Subcutaneous abdominal adipose tissue (tissue), 5 donors: ENCODE measurements around the gene HAP1.

Source experiments
- H3K27ac ChIP-seq: one replicate; pipeline ENCODE4 v1.7.0; 2013; ENCODE audit warnings: low read depth, mild to moderate bottlenecking, inconsistent platforms, low read length, moderate library complexity
- H3K27me3 ChIP-seq, 5 donors: one replicate each; pipeline ENCODE4 v1.7.0; 2013; ENCODE audit warnings: low read length in 5 of 5, inconsistent platforms in 1 of 5; ENCODE audit not compliant: control insufficient read depth in 5 of 5, insufficient read depth in 4 of 5
- H3K36me3 ChIP-seq, 5 donors: one replicate each; pipeline ENCODE4 v1.7.0; 2013; ENCODE audit warnings: low read length in 5 of 5; ENCODE audit not compliant: control insufficient read depth in 5 of 5, insufficient read depth in 5 of 5
- H3K4me1 ChIP-seq, 5 donors: one replicate each; pipeline ENCODE4 v1.7.0; 2013; ENCODE audit warnings: low read length in 5 of 5, mild to moderate bottlenecking in 3 of 5, moderate library complexity in 1 of 5; ENCODE audit not compliant: control insufficient read depth in 5 of 5, insufficient read depth in 5 of 5
- H3K4me3 ChIP-seq, 5 donors: one replicate each; pipeline ENCODE4 v1.7.0; 2013; ENCODE audit warnings: low read length in 5 of 5, low read depth in 1 of 5
- H3K9ac ChIP-seq, 5 donors: one replicate each; pipeline ENCODE4 v1.7.0; 2013; ENCODE audit warnings: low read length in 5 of 5, mild to moderate bottlenecking in 4 of 5, moderate library complexity in 3 of 5
- H3K9me3 ChIP-seq, 5 donors: one replicate each; pipeline ENCODE4 v1.7.0; 2013; ENCODE audit warnings: low read length in 5 of 5; ENCODE audit not compliant: control insufficient read depth in 5 of 5
- donor health status: healthy.
- donor health status: healthy.
- donor health status: healthy.
- donor health status: healthy.
- donor health status: healthy.

The HAP1 gene

GRCh38 chr17:41766135-41766534 lies 31.7 kb upstream of the HAP1 start:
- no peak overlapping the region for H3K9ac ChIP-seq
- H3K4me3 ChIP-seq, result no peak overlapping the region
- no peaks in the 10 kb centered on the region for H3K27me3 ChIP-seq
- H3K27ac ChIP-seq, result no peak overlapping the region
- H3K36me3 ChIP-seq, result peaks cover 4 to 91% (median 81%) of the 10 kb centered on the region in 5 donors
- H3K4me1 ChIP-seq, result no peaks in the 10 kb centered on the region
- no peaks in the 10 kb centered on the region for H3K9me3 ChIP-seq

DNA sequence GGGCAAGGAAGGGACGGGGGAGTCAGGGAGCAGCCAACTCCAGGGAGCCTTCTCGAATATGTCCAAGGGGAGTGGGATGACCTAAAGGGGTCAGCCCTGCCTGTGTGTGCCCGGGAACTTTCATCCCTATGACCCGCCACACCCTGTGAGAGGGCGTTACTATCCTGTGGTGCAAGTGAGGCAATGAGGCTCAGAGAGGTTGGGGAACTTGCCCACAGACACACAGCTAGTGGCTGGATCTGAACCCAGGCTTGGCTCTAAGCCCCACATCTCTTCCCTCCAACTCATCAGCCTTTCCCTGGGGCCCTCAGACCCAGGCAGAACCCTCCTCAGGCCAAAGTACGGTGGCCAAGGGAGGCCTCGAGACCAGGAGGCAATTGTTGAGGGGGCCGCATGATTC lies 28.9 kb upstream of the HAP1 start:
- Histone ChIP-seq H3K27ac (no peak overlapping the region), H3K4me1 (no peaks in the 10 kb centered on the region), H3K27me3 (no peaks in the 10 kb centered on the region), H3K4me3 (no peak overlapping the region), H3K36me3 (peaks cover 4 to 86% (median 73%) of the 10 kb centered on the region in 5 donors), H3K9ac (no peak overlapping the region), H3K9me3 (no peaks in the 10 kb centered on the region)

GRCh38 chr17:41762841-41763240 lies 28.4 kb upstream of the HAP1 start:
- Histone ChIP-seq H3K9me3 (no peaks in the 10 kb centered on the region), H3K4me1 (no peaks in the 10 kb centered on the region), H3K27me3 (no peaks in the 10 kb centered on the region), H3K36me3 (peaks cover 4 to 87% (median 77%) of the 10 kb centered on the region in 5 donors), H3K4me3 (no peak overlapping the region), H3K27ac (no peak overlapping the region), H3K9ac (no peak overlapping the region)

DNA sequence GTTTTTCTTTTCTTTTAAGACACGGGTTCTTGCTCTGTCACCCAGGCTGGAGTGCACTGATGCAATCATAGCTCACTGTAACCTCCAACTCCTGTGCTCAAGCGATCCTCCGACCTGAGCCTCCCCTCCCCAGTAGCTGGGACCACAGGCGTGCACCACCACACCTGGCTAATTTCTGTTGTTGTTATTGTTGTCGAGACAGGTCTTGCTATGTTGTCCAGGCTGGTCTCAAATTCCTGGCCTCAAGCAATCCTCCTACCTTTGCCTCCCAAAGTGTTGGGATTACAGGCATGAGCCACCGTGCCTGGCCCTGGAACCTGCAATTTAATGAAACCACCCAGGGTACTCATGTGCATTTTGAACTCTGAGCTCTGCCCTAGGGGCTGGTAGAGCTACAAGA lies 27.9 kb upstream of the HAP1 start:
- Histone ChIP-seq H3K27ac (no peak overlapping the region), H3K4me1 (no peaks in the 10 kb centered on the region), H3K9me3 (no peaks in the 10 kb centered on the region), H3K36me3 (peaks cover 4 to 87% (median 77%) of the 10 kb centered on the region in 5 donors), H3K27me3 (no peaks in the 10 kb centered on the region), H3K4me3 (no peak overlapping the region), H3K9ac (no peak overlapping the region)

GRCh38 chr17:41760878-41761277 lies 26.4 kb upstream of the HAP1 start:
- peaks cover 2 to 91% (median 75%) of the 10 kb centered on the region in 5 donors for H3K36me3 ChIP-seq
- no peaks in the 10 kb centered on the region for H3K4me1 ChIP-seq
- H3K9ac ChIP-seq, result no peak overlapping the region
- no peaks in the 10 kb centered on the region for H3K9me3 ChIP-seq
- H3K27ac ChIP-seq, result no peak overlapping the region
- H3K4me3 ChIP-seq, result no peak overlapping the region
- H3K27me3 ChIP-seq, result no peaks in the 10 kb centered on the region

DNA sequence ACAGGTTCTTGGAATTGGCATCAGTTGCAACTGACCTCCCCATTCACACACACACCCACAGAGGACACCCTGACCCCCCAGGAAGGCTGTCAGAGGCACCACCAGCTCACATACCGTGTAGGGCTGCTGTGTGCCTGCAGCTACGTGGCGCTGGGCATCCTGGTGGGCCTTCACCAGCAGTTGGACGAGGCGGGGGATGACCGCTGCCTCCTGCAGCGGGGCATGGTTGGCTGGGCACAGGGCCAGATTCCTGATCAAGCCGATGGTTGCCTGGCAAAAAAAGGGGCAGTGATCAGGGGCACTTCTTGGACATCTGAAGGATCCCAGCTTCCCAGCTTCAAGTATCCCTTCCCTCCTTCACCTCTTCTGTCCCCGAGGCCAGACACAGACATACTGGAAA lies 24.2 kb upstream of the HAP1 start:
- H3K4me3 ChIP-seq, result no peak overlapping the region
- H3K4me1 ChIP-seq, result no peaks in the 10 kb centered on the region
- no peaks in the 10 kb centered on the region for H3K9me3 ChIP-seq
- no peak overlapping the region for H3K27ac ChIP-seq
- H3K9ac ChIP-seq, result no peak overlapping the region
- peaks cover 0 to 92% (median 70%) of the 10 kb centered on the region in 5 donors for H3K36me3 ChIP-seq
- no peaks in the 10 kb centered on the region for H3K27me3 ChIP-seq

DNA sequence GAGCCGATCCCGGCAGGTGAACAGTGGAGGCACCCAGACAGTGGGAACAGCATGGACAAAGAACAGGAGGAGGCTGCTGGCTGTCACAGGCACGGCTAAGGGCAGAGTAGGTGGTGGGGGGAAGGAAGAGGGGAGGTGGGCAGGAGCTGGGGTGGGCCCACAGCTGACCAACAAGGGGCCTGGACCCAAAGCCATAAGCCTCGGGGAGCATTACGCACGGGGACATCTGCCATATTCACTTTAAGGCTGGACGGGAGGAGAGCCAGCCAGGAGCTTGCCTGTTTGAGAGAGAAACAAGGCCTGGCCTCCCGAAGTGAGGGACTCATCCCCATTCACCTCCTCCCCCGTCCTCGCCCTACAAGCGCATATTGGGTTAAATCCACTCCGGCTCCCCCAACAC lies 19.6 kb upstream of the HAP1 start:
- Histone ChIP-seq H3K4me1 (no peaks in the 10 kb centered on the region), H3K27me3 (no peaks in the 10 kb centered on the region), H3K36me3 (peaks cover 0 to 55% (median 36%) of the 10 kb centered on the region in 5 donors), H3K9ac (no peak overlapping the region), H3K4me3 (no peak overlapping the region), H3K27ac (no peak overlapping the region), H3K9me3 (no peaks in the 10 kb centered on the region)

DNA sequence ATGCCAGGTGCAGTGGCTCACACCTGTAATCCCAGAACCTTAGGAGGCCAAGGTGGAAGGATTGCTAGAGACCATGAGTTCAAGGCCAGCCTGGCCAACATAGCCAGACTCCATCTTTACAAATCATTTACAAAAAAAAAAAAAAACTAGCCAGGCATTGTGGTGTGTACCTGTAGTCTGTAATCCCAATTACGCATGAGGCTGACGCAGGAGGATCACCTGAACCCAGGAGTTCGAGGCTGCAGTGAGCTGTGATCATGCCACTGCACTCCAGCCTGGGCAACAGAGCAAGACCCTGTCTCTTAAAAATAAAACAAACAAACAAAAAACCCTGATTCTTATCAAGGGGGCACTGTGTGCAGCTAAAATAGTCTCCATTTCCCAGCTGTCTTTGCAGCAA lies 16.8 kb upstream of the HAP1 start:
- peaks cover 0 to 29% (median 15%) of the 10 kb centered on the region in 5 donors for H3K36me3 ChIP-seq

GRCh38 chr17:41750862-41751261 lies 16.4 kb upstream of the HAP1 start:
- no peaks in the 10 kb centered on the region for H3K9me3 ChIP-seq
- H3K27me3 ChIP-seq, result no peaks in the 10 kb centered on the region
- H3K9ac ChIP-seq, result no peak overlapping the region

More for the DNA sequence above, 16.8 kb upstream of the HAP1 start:
- no peak overlapping the region for H3K27ac ChIP-seq
- H3K4me3 ChIP-seq, result no peak overlapping the region
- H3K4me1 ChIP-seq, result no peaks in the 10 kb centered on the region
- no peak overlapping the region for H3K9ac ChIP-seq
- H3K27me3 ChIP-seq, result no peaks in the 10 kb centered on the region
- no peaks in the 10 kb centered on the region for H3K9me3 ChIP-seq

GRCh38 chr17:41748275-41748674 lies 13.8 kb upstream of the HAP1 start:
- Histone ChIP-seq H3K4me3 (no peak overlapping the region), H3K27me3 (no peaks in the 10 kb centered on the region), H3K36me3 (no peaks in the 10 kb centered on the region), H3K4me1 (no peaks in the 10 kb centered on the region), H3K27ac (no peak overlapping the region), H3K9me3 (no peaks in the 10 kb centered on the region), H3K9ac (no peak overlapping the region)

More at GRCh38 chr17:41750862-41751261, 16.4 kb upstream of the HAP1 start:
- H3K4me3 ChIP-seq, result no peak overlapping the region
- peaks cover 0 to 24% (median 12%) of the 10 kb centered on the region in 5 donors for H3K36me3 ChIP-seq
- H3K27ac ChIP-seq, result no peak overlapping the region
- no peaks in the 10 kb centered on the region for H3K4me1 ChIP-seq

GRCh38 chr17:41741709-41742108 lies 7.3 kb upstream of the HAP1 start:
- Histone ChIP-seq H3K27me3 (peaks cover 0 to 7% (median 6%) of the 10 kb centered on the region in 5 donors), H3K4me3 (no peak overlapping the region), H3K4me1 (peaks cover 0 to 6% (median 3%) of the 10 kb centered on the region in 5 donors), H3K27ac (no peak overlapping the region), H3K9ac (no peak overlapping the region), H3K9me3 (no peaks in the 10 kb centered on the region), H3K36me3 (no peaks in the 10 kb centered on the region)
